Measurements from ENCODE around the gene GGA2.
"Not testable (repeated sequence)": the region's sequence is repeated elsewhere in the genome, so short reads cannot be mapped to it uniquely, and the experiment has no call there.

DNA sequence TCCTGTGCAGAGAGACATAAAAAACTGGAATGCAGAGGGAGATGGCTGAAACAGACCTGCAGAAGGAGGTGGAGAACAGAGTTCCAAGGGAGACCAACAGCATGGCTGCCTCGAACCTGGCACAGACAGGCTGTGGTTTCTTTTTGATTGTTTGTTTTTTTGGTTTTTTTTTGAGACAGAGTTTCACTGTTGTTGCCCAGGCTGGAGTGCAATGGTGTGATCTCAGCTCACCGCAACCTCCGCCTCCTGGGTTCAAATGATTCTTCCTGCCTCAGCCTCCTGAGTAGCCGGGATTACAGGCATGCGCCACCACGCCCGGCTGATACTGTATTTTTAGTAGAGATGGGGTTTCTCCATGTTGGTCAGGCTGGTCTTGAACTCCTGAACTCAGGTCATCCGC is 26.8 kb downstream of the GGA2 start:
- TF ChIP-seq, protein P1, sequence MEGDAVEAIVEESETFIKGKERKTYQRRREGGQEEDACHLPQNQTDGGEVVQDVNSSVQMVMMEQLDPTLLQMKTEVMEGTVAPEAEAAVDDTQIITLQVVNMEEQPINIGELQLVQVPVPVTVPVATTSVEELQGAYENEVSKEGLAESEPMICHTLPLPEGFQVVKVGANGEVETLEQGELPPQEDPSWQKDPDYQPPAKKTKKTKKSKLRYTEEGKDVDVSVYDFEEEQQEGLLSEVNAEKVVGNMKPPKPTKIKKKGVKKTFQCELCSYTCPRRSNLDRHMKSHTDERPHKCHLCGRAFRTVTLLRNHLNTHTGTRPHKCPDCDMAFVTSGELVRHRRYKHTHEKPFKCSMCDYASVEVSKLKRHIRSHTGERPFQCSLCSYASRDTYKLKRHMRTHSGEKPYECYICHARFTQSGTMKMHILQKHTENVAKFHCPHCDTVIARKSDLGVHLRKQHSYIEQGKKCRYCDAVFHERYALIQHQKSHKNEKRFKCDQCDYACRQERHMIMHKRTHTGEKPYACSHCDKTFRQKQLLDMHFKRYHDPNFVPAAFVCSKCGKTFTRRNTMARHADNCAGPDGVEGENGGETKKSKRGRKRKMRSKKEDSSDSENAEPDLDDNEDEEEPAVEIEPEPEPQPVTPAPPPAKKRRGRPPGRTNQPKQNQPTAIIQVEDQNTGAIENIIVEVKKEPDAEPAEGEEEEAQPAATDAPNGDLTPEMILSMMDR (conservative IDR thresholded peaks at IDR 0.05; ENCODE audit: low read length): not testable (repeated sequence)
- not testable (repeated sequence) for TF ChIP-seq EZH2phosphoT487 (IDR thresholded peaks at IDR 0.05; ENCODE audit: borderline replicate concordance)

All from Loucy (cell line).